VCaP (cell line): ENCODE results near the gene BPI.
"Not testable (repeated sequence)": the region's sequence is repeated elsewhere in the genome, so short reads cannot be mapped to it uniquely, and the experiment has no call there.

Source experiments
- H3K27ac ChIP-seq: fragments of 450-650 bp; 2 replicates; pipeline ENCODE4 v1.5.1; 2017
- CTCF ChIP-seq: fragments of 450-650 bp; conservative IDR thresholded peaks from 2 replicates; pipeline ENCODE4 v1.5.1; 2017; ENCODE audit warnings: mild to moderate bottlenecking, moderate library complexity

The BPI gene

GRCh38 chr20:38278131-38278530, 25.8 kb upstream of the BPI start:
- H3K27ac ChIP-seq, result no peak overlapping the region
- no peak for TF ChIP-seq CTCF

- H3K27ac ChIP-seq, result no peak overlapping the region
- no peak for TF ChIP-seq CTCF
Observed at GRCh38 chr20:38278763-38279162, 25.2 kb upstream of the BPI start.

- not testable (repeated sequence) for H3K27ac ChIP-seq
Observed at GRCh38 chr20:38281176-38281915, 22.6 kb upstream of the BPI start.

GRCh38 chr20:38283236-38283635, 20.7 kb upstream of the BPI start:
- no peak overlapping the region for H3K27ac ChIP-seq
- no peak for TF ChIP-seq CTCF

GRCh38 chr20:38284066-38284650, 19.8 kb upstream of the BPI start:
- not testable (repeated sequence) for H3K27ac ChIP-seq

GRCh38 chr20:38284893-38285444, 19.0 kb upstream of the BPI start:
- no peak overlapping the region for H3K27ac ChIP-seq
- no peak for TF ChIP-seq CTCF

- no peak overlapping the region for H3K27ac ChIP-seq
- TF ChIP-seq CTCF, result no peak
Observed at GRCh38 chr20:38286586-38287531, 17.1 kb upstream of the BPI start.
